HG02973 (cell line): ENCODE results near the gene TMEM179.
"Not testable (repeated sequence)": the region's sequence is repeated elsewhere in the genome, so short reads cannot be mapped to it uniquely, and the experiment has no call there.

ENCODE experiments used
- ATAC-seq: cut with Tn5 transposase; IDR thresholded peaks from one replicate; pipeline ENCODE4 v1.9.1; 2021; ENCODE audit warnings: moderate library complexity; ENCODE audit not compliant: unreplicated experiment

TMEM179 gene

GRCh38 chr14:104604458-104605449 is at the start of gene TMEM179:
Gene TMEM179 (minus strand): TSS chr14:104604772. CDS start chr14:104604741, 31 bp downstream.
- no peak for ATAC-seq

- no peak for ATAC-seq
These were observed 49.5 kb upstream of the TMEM179 start for GRCh38 chr14:104654119-104654518.

- not testable (repeated sequence) for ATAC-seq
These were observed 48.8 kb upstream of the TMEM179 start for GRCh38 chr14:104653130-104653920.

GRCh38 chr14:104652386-104652785 is 47.8 kb upstream of the TMEM179 start:
- ATAC-seq, result no peak

- no peak for ATAC-seq
These were observed 47.3 kb upstream of the TMEM179 start for GRCh38 chr14:104651876-104652260.

GRCh38 chr14:104650981-104651875 is 46.7 kb upstream of the TMEM179 start:
- no peak for ATAC-seq

GRCh38 chr14:104650057-104650980 is 45.7 kb upstream of the TMEM179 start:
- ATAC-seq, result no peak

GRCh38 chr14:104647467-104648043 is 43.0 kb upstream of the TMEM179 start:
- ATAC-seq, result no peak

GRCh38 chr14:104644656-104645378 is 40.2 kb upstream of the TMEM179 start:
- no peak for ATAC-seq

GRCh38 chr14:104644091-104644635 is 39.6 kb upstream of the TMEM179 start:
- ATAC-seq, result no peak

GRCh38 chr14:104643306-104643705 is 38.7 kb upstream of the TMEM179 start:
- ATAC-seq, result no peak

- no peak for ATAC-seq
These were observed 37.9 kb upstream of the TMEM179 start for GRCh38 chr14:104642540-104642868.

- no peak for ATAC-seq
These were observed 37.4 kb upstream of the TMEM179 start for GRCh38 chr14:104641753-104642539.

- no peak for ATAC-seq
These were observed 36.1 kb upstream of the TMEM179 start for GRCh38 chr14:104640681-104641080.

GRCh38 chr14:104639885-104640548 is 35.4 kb upstream of the TMEM179 start:
- no peak for ATAC-seq

GRCh38 chr14:104639471-104639870 is 34.9 kb upstream of the TMEM179 start:
- ATAC-seq, result no peak

GRCh38 chr14:104638927-104639450 is 34.4 kb upstream of the TMEM179 start:
- no peak for ATAC-seq
